Fibroblast of lung (primary cell): Measurements from ENCODE around the gene UBTD1.
"Not testable (repeated sequence)": the region's sequence is repeated elsewhere in the genome, so short reads cannot be mapped to it uniquely, and the experiment has no call there.

Experiments used
- EZH2 ChIP-seq: IDR thresholded peaks from 2 replicates; pipeline ENCODE4 v1.5.1; 2012; ENCODE audit warnings: low read length, control low read depth, mild to moderate bottlenecking; ENCODE audit errors: missing control alignments
- TF ChIP-seq, protein P1 (sequence below), 2 donors: IDR thresholded peaks in 1 of 2; conservative IDR thresholded peaks in 1 of 2; 1 replicate in 1 of 2; 2 replicates in 1 of 2; pipeline ENCODE4 v1.5.1; 2011 to 2012; ENCODE audit warnings: low read length in 2 of 2, control low read depth in 1 of 2, inconsistent platforms in 1 of 2, low read depth in 1 of 2, mild to moderate bottlenecking in 1 of 2

DNA sequence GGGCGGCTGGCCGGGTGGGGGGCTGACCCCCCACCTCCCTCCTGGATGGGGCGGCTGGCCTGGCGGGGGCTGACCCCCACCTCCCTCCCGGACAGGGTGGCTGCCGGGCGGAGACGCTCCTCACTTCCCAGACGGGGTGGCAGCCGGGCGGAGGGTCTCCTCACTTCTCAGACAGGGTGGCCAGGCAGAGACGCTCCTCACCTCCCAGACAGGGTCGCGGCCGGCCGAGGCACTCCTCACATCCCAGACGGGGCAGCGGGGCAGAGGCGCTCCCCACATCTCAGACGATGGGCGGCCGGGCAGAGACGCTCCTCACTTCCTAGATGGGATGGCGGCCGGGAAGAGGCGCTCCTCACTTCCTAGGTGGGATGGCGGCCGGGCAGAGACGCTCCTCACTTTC lies 30.2 kb downstream of the UBTD1 start:
- TF ChIP-seq, protein P1, sequence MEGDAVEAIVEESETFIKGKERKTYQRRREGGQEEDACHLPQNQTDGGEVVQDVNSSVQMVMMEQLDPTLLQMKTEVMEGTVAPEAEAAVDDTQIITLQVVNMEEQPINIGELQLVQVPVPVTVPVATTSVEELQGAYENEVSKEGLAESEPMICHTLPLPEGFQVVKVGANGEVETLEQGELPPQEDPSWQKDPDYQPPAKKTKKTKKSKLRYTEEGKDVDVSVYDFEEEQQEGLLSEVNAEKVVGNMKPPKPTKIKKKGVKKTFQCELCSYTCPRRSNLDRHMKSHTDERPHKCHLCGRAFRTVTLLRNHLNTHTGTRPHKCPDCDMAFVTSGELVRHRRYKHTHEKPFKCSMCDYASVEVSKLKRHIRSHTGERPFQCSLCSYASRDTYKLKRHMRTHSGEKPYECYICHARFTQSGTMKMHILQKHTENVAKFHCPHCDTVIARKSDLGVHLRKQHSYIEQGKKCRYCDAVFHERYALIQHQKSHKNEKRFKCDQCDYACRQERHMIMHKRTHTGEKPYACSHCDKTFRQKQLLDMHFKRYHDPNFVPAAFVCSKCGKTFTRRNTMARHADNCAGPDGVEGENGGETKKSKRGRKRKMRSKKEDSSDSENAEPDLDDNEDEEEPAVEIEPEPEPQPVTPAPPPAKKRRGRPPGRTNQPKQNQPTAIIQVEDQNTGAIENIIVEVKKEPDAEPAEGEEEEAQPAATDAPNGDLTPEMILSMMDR (conservative IDR thresholded peaks at IDR 0.05 in 1 of 2, IDR thresholded peaks at IDR 0.05 in 1 of 2; ENCODE audit: low read depth in 1 of 2, low read length in 2 of 2): not testable (repeated sequence)
- TF ChIP-seq EZH2: not testable (repeated sequence)
